ENCODE data around the gene OBSCN. TPM values are rescaled to one million over a fixed set of nuclear protein-coding genes. Genes with fewer than 3 reads are reported as not detected.
A peak's percentile ranks its signal among the peaks of the same experiment; 100 is the strongest.

Gene OBSCN
- total RNA-seq, 1 donor from 2014 or later = 10.2 TPM

- no peaks in the 10 kb centered on the region for H3K4me1 Mint-ChIP-seq (ENCODE audit: low read depth)
- DNase-seq (ENCODE audit: low spot score) = no peak
- no peaks in the 10 kb centered on the region for H3K27me3 Mint-ChIP-seq (ENCODE audit: low read depth)
- H3K4me3 Mint-ChIP-seq (ENCODE audit: unreplicated experiment) = no peak overlapping the region
- no peak for TF ChIP-seq CTCF (IDR thresholded peaks at IDR 0.05)
- H3K36me3 Mint-ChIP-seq (ENCODE audit: low read depth) = peaks cover 1% of the 10 kb centered on the region
- H3K9me3 Mint-ChIP-seq (ENCODE audit: low read depth) = peaks cover 7% of the 10 kb centered on the region
- H3K27ac Mint-ChIP-seq (ENCODE audit: unreplicated experiment) = no peak overlapping the region
These were observed 102.4 kb downstream of the OBSCN start for GRCh38 chr1:228310162-228310792.

GRCh38 chr1:228311091-228311490, 103.2 kb downstream of the OBSCN start:
- no peaks in the 10 kb centered on the region for H3K4me1 Mint-ChIP-seq (ENCODE audit: low read depth)
- no peaks in the 10 kb centered on the region for H3K27me3 Mint-ChIP-seq (ENCODE audit: low read depth)
- H3K9me3 Mint-ChIP-seq (ENCODE audit: low read depth) = peaks cover 7% of the 10 kb centered on the region
- H3K27ac Mint-ChIP-seq (ENCODE audit: unreplicated experiment) = no peak overlapping the region
- TF ChIP-seq CTCF (IDR thresholded peaks at IDR 0.05) = no peak
- no peak for DNase-seq (ENCODE audit: low spot score)
- no peak overlapping the region for H3K4me3 Mint-ChIP-seq (ENCODE audit: unreplicated experiment)
- H3K36me3 Mint-ChIP-seq (ENCODE audit: low read depth) = peaks cover 1% of the 10 kb centered on the region

- Mint-ChIP-seq H3K27ac (ENCODE audit: unreplicated experiment) (no peak overlapping the region), H3K9me3 (ENCODE audit: low read depth) (peaks cover 7% of the 10 kb centered on the region), H3K27me3 (ENCODE audit: low read depth) (no peaks in the 10 kb centered on the region), H3K4me1 (ENCODE audit: low read depth) (no peaks in the 10 kb centered on the region), H3K36me3 (ENCODE audit: low read depth) (peaks cover 1% of the 10 kb centered on the region), H3K4me3 (ENCODE audit: unreplicated experiment) (no peak overlapping the region)
- no peak for TF ChIP-seq CTCF (IDR thresholded peaks at IDR 0.05)
- DNase-seq (ENCODE audit: low spot score) = no peak
These were observed 104.4 kb downstream of the OBSCN start for GRCh38 chr1:228312136-228312764.

GRCh38 chr1:228313536-228314277, 105.9 kb downstream of the OBSCN start:
- no peak overlapping the region for H3K4me3 Mint-ChIP-seq (ENCODE audit: unreplicated experiment)

More at GRCh38 chr1:228313536-228314277, 105.9 kb downstream of the OBSCN start:
- Mint-ChIP-seq H3K27me3 (ENCODE audit: low read depth) (no peaks in the 10 kb centered on the region), H3K27ac (ENCODE audit: unreplicated experiment) (no peak overlapping the region), H3K9me3 (ENCODE audit: low read depth) (peaks cover 7% of the 10 kb centered on the region), H3K36me3 (ENCODE audit: low read depth) (peaks cover 1% of the 10 kb centered on the region), H3K4me1 (ENCODE audit: low read depth) (no peaks in the 10 kb centered on the region)
- DNase-seq (ENCODE audit: low spot score) = peak; percentile 90
- no peak for TF ChIP-seq CTCF (IDR thresholded peaks at IDR 0.05)
